Suppressor macrophage treated with lipopolysaccharide for 4 hours (primary cell): Measurements from ENCODE around the gene RPAP2.
"Not testable (repeated sequence)": the region's sequence is repeated elsewhere in the genome, so short reads cannot be mapped to it uniquely, and the experiment has no call there.

Experiments
- DNase-seq: peaks from one replicate; pipeline ENCODE4 v3.0.0-alpha.2; 2020

Gene RPAP2

DNA sequence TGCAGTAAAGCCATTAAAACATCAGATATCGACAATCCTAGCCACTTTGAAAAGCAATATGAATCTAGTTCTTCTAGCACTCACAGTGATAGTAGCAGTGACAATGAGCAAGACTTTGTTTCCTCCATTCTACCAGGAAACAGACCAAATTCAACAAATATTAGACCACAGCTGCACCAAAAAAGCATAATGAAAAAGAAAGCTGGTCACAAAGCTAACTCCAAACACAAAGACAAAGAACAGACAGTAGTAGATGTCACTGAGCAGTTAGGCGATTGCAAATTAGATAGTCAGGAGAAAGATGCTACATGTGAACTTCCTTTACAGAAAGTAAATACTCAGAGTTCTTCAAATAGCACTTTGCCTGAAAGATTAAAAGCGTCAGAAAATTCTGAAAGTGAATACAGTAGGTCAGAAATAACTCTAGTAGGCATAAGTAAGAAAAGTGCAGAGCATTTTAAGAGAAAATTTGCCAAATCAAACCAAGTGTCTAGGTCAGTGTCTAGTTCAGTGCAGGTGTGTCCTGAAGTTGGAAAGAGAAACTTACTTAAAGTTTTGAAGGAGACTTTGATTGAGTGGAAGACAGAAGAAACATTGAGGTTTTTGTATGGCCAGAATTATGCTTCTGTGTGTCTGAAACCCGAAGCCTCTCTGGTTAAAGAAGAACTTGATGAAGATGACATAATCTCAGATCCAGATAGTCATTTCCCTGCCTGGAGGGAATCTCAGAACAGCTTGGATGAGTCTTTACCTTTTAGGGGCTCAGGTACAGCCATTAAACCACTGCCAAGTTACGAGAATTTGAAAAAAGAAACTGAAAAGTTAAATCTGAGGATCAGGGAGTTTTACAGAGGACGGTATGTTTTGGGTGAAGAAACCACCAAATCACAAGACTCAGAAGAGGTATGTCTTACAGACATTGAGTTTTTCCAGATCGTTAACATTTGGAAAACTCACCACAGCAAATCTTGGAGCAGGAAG is 24.9 kb downstream of the RPAP2 start:
- DNase-seq = no peak

GRCh38 chr1:92324784-92325183 is 25.9 kb downstream of the RPAP2 start:
- DNase-seq = no peak

DNA sequence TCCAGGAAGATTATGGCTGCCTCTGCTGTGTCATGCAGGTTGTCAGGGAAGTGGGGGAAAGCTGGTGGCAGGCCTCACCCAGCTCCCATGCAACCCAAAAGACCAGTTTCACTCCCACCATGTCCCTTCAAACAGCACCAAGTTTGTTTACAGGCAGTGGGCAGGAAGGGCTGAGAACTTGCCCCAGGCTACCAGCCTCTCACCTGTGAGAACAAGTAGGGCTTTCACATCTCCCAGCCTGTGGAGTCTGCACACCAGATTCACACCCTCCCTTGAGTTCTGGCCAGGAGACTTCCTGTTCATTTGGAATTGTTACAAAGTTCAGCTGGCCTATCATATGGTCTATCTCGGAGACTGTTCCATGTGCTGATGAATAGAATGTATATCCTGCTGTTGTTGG is 27.8 kb downstream of the RPAP2 start:
- no peak for DNase-seq

GRCh38 chr1:92327794-92328193 is 28.9 kb downstream of the RPAP2 start:
- DNase-seq = no peak

DNA sequence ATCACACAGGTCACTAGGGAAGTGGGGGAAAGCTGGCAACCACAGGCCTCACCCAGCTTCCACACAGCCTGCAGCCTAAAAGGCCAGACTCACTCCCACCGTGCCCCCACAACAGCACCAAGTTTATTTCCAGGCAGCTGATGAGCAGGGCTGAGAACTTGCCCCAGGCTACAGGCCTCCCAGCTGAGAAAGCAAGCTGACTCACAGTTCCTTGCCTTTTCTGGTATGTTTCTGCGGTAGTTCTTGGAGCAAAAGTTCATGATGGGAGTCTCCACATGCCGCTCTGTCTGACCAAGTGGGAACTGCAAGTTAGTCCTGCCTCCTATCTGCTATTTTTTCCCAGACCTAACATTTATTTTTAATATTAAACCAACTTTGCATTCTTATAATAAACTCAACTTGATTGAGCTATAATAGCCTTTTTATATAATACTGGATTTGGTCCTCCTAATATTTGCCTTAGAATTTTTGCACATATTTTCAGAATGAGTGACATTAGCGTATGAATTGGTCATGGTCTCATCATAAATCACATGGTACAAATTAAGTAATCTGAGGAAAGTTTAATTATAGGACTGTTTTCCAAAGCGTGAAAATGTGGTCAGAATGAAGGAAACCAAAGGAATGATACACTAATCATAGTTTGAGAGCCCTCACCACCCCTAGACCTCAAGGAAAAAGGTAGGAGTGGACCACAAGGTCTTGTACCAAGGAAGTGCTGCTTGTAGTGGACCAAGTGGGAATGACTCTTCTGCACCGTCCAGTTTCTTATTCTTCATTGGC is 30.7 kb downstream of the RPAP2 start:
- DNase-seq = no peak

GRCh38 chr1:92333668-92334067 is 34.8 kb downstream of the RPAP2 start:
- no peak for DNase-seq

DNA sequence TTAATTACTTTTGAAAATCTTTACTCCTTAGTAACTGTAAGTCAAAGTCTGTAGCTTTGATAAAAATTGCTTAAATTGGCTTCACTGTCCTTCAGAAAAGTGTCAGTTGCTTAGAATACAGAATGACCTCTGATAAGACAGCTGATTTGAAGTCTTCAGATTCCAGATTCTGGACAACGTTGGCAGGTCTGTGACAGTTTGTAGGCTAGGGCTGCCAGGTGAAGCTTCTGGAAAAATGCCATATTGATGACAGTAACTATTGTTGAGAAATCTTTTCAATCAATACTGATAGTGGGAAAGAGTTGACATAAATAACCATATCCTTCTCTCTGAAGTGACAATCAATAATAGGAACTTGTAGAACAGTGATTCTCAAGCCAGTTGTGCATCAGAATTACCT is 41.3 kb downstream of the RPAP2 start:
- DNase-seq = no peak

DNA sequence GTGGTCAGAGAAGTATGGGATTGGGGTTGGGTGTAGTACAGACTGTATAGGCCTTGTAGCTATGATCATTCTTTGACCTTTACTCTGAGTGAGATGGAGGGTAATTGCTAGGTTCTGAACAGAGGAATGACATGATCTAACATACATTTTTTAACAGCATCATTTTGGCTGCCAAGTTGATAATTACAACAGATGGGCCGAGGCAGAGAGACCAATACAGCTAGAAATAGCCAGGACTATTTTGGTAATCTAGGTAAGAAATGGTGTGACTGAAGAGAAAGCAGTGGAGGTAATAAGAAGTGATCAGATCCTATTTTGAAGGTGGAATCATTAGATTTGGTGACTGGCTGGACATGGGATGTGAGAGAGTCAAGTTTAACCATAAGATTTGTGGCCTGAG is 43.5 kb downstream of the RPAP2 start:
- no peak for DNase-seq

- no peak for DNase-seq
Measured at GRCh38 chr1:92343061-92343460, 44.2 kb downstream of the RPAP2 start.

DNA sequence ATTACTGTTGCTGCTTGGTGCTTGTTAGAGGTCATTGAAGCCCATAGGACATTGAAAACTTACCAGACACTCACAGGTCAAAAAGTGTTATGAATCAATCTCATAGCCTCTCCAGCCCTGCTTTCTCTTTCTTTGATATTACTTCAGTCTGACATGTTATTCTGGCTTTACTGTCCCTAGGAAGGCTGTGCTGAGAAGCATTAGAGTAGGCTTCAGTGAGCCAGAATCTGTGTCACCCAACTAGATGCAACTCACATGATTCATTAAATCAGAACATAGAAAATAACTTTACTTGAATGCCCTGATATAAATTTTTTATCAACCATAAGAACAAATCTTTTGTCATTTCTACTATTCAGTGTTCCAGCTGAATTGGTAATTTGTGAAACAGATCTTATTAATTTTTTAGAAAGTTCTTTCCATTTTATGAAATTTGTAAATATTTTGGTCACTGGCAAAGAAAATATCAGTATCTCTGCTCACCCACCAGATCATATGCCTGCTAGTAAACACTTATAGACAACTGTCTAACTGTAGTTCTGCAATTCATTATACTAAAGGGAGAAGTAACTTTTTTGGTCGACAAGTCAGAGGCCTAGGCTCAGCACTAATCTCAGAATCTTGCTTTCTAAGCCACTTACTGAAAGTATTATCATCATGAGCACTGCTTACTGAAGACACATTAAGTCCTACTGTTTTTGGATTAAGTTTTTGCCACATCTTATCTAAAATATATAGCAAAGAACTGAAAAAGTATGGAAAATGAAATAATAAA is 48.2 kb downstream of the RPAP2 start:
- peak; percentile 34 for DNase-seq

- no peak for DNase-seq
Measured at GRCh38 chr1:92352856-92353255, 54.0 kb downstream of the RPAP2 start.

DNA sequence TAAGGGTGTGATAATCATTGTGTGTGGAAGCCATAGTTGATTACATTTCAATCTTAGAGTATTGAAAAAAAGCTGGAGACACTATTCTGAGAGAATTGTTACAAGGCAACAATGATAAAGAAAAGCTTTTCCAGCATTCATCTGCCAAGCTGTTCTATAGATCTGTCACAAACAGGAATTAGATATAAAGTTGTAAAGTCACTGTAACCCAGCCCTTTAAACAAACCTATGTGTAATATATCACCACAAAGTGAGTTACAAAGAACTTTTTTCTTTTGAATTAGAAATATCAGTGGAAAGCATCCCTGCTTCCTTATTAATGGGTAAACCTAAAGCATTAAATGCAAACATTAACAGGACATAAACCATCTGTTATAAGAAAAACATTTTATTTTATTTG is 55.4 kb downstream of the RPAP2 start:
- DNase-seq = no peak

DNA sequence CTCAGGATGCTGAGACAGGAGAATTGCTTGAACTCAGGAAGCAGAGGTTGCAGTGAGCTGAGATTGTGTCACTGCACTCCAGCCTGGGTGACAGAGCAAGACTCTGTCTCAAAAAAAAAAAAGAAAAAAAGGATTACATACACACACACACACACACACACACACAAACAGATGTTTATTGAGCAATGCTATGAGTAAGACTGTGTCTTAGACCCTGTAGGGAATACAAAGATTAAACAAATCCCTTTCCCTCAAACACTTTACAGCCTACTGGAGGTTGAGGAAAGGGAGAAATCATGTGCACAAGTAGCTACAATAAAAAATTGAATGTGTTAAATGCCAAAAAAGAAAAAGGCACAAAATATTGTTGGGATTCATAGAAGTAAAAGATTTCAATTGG is 58.1 kb downstream of the RPAP2 start:
- DNase-seq = peak; percentile 45

GRCh38 chr1:92359382-92359781 is 60.5 kb downstream of the RPAP2 start:
- not testable (repeated sequence) for DNase-seq

DNA sequence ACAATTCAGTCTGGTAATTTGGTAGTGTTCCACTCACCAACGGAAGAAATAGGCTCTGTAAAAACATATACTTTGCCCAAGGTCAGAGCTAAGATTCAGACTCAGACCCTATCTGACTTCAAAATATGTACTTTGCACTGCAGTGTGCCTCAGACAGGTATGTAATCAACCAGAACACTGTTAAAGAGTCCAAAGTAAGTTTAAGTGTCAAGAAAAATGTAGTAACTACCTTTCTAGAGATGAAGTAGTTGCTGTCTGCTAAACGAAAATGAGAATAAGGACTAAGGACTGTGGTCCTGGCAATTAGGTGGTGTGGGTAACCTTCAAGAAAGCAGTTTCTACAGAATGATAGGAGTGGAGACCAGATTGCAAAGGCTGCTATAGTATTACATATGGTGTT is 61.1 kb downstream of the RPAP2 start:
- DNase-seq = no peak

DNA sequence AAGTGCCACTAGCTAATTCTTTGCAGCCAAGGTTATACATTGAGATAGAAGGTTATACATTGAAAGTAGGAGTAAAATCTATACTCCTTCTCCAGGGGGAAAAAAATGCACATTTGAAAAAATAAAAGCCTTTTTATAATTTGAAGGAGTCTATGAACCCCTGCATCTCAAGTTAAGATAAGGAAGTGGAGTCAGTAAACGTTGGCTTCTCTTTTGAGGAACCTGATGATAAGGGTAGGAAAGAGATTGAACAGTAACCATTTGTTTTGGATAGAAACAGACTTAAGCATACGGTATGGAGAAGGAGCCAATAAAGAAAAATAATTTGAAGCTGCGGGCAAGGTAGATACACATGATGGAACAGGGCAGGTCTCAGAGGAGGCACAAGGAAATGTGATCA is 64.1 kb downstream of the RPAP2 start:
- DNase-seq = no peak

- no peak for DNase-seq
Measured at GRCh38 chr1:92363401-92363800, 64.5 kb downstream of the RPAP2 start.

DNA sequence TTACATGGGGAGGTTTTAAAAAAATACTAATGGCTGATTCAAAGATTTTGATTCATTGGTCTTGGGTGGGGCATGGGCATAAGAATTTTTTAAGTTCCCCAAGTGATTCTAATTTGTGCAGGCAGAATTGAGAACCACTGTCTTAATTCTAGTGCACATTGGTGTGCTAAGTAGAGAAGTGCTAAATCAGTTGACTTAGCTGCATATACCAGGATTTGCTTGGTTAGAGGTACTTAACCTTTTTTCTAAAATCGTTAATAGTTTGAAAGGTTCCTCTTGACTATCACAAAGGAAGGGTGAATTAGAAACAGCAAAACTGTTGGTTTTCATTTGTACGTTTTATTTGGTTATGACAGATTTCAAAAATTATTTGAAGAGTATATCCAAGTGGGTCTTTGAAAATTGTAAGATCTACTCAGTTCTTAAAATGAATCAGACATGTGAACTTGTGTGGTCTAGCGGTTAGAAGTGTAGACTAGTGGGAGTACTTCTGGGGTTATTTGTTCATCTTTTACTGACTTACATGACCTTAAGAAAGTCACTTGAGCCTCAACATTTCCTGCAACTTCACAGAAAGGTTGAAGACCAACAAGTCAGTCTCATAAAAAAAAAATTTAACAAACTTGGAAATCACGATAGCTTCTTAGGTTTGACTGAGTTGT is 66.7 kb downstream of the RPAP2 start:
- no peak for DNase-seq

- DNase-seq = no peak
Measured at GRCh38 chr1:92366040-92366395, 67.2 kb downstream of the RPAP2 start.

DNA sequence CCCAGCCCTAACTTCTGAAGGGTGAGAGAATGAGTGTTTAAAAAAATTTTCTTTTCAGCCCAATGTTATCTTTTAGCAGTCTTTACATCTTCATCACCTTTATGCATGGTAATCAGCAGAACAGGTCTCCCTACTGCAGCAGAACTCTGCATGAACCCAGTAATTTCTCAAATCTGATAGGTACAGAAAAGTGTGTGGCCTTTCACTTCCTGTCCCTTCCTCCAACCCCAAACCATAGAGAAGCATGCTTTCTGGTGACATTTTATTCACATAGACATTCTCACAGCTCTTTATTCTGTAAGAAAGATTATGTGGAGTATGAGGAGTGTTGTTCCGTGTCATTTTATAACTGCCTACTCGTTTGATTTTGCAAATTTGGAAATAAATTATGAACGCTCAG is 68.6 kb downstream of the RPAP2 start:
- no peak for DNase-seq

GRCh38 chr1:92372164-92372563 is 73.3 kb downstream of the RPAP2 start:
- DNase-seq = no peak

DNA sequence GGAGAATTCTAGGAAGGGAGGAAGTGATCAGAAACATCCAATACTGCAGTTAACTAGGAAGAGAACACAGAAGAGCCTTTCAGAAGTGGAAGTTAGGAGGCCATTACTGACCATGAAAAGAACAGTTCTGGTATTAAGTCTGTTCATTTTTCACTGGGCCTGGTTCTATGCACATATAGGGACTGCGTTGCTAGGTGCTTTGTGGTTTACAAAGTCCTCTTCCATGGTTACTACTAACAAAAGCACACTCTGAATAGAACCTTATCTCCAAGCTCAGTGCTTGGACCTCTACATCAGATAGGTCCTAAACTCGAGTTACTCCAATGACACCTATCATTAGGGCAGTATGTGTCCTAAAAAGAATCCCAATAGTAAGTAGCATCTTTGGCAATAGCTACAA is 75.4 kb downstream of the RPAP2 start:
- no peak for DNase-seq

- DNase-seq = no peak
Measured at GRCh38 chr1:92376345-92376744, 77.5 kb downstream of the RPAP2 start.
